WTC11 (cell line): ENCODE measurements around the gene EGFR. TPM values are rescaled to one million over a fixed set of nuclear protein-coding genes. Genes with fewer than 3 reads are reported as not detected.

Experiments
- ATAC-seq: fragments of 200-7000 bp; cut with Tn5 transposase; 2 replicates; pipeline ENCODE4 v1.10.0; 2021; ENCODE audit warnings: mild to moderate bottlenecking, moderate library complexity
- CTCF ChIA-PET: fragments of 300-600 bp; sonication (Branson Sonifier 250); formaldehyde crosslinking; loops from one replicate; lab custom pipeline; 2021; ENCODE audit warnings: antibody characterized with exemption; lab: Charles Lee
- POLR2A ChIA-PET: fragments of 350-600 bp; sonication (Branson Sonifier 250); formaldehyde crosslinking; loops from one replicate; lab custom pipeline; 2021; ENCODE audit warnings: antibody characterized with exemption; lab: Charles Lee
- DNase-seq: peaks from one replicate; pipeline ENCODE4 v3.0.0; 2021; ENCODE audit warnings: low spot score
- H3K27ac Mint-ChIP-seq: 2 replicates; pipeline ENCODE4 v1.8.0; 2021; ENCODE audit warnings: mixed read lengths
- H3K27me3 Mint-ChIP-seq: 2 replicates; pipeline ENCODE4 v1.8.0; 2021; ENCODE audit warnings: low read depth, mild to moderate bottlenecking, moderate library complexity, mixed read lengths
- H3K36me3 Mint-ChIP-seq: 2 replicates; pipeline ENCODE4 v1.8.0; 2021; ENCODE audit warnings: mixed read lengths
- H3K4me1 Mint-ChIP-seq: 2 replicates; pipeline ENCODE4 v1.8.0; 2022; ENCODE audit warnings: mixed read lengths
- H3K4me3 Mint-ChIP-seq: 2 replicates; pipeline ENCODE4 v1.8.0; 2021; ENCODE audit warnings: mild to moderate bottlenecking, moderate library complexity, mixed read lengths
- H3K9me3 Mint-ChIP-seq: 2 replicates; pipeline ENCODE4 v1.8.0; 2021; ENCODE audit warnings: mixed read lengths
- CREB1 ChIP-seq: sonication (generic); formaldehyde crosslinking; IDR thresholded peaks from 2 replicates; pipeline ENCODE4 v1.8.0; 2023; ENCODE audit warnings: mild to moderate bottlenecking, missing genetic modification reagents
- ELF4 ChIP-seq: sonication (generic); formaldehyde crosslinking; IDR thresholded peaks from 2 replicates; pipeline ENCODE4 v1.8.1; 2022; ENCODE audit warnings: low read depth, mild to moderate bottlenecking, moderate library complexity, missing genetic modification reagents
- IRF2 ChIP-seq: sonication (generic); formaldehyde crosslinking; IDR thresholded peaks from 2 replicates; pipeline ENCODE4 v1.8.0; 2022; ENCODE audit warnings: low read depth, missing genetic modification reagents, borderline replicate concordance
- NR2C2 ChIP-seq: sonication (generic); formaldehyde crosslinking; IDR thresholded peaks from 2 replicates; pipeline ENCODE4 v1.8.0; 2022; ENCODE audit warnings: mild to moderate bottlenecking, missing genetic modification reagents
- ZNF263 ChIP-seq: sonication (generic); formaldehyde crosslinking; IDR thresholded peaks from 2 replicates; pipeline ENCODE4 v1.8.1; 2022; ENCODE audit warnings: low read depth, mild to moderate bottlenecking, moderate library complexity, missing genetic modification reagents
- total RNA-seq: library from RNA; stranded (reverse); gene quantifications from 3 replicates; pipeline ENCODE4 v1.2.3, GENCODE V29; 2021
- TF ChIP-seq, protein P1 (sequence below): sonication (generic); formaldehyde crosslinking; IDR thresholded peaks from 2 replicates; pipeline ENCODE4 v1.8.1; 2022; ENCODE audit warnings: missing genetic modification reagents, borderline replicate concordance
- TF ChIP-seq, protein P2 (sequence below): fragments of 250-450 bp; sonication (Bioruptor Pico); conservative IDR thresholded peaks from 2 replicates; pipeline ENCODE4 v1.9.0; 2021; ENCODE audit warnings: mild to moderate bottlenecking
- TF ChIP-seq, protein P3 (sequence below): sonication (generic); formaldehyde crosslinking; IDR thresholded peaks from 2 replicates; pipeline ENCODE4 v1.8.0; 2023; ENCODE audit warnings: missing genetic modification reagents
- TF ChIP-seq, protein P4 (sequence below): sonication (generic); formaldehyde crosslinking; conservative IDR thresholded peaks from 2 replicates; pipeline ENCODE4 v1.8.1; 2023; ENCODE audit warnings: mild to moderate bottlenecking, low read depth, missing genetic modification reagents, moderate library complexity
- TF ChIP-seq, protein P5 (sequence below): sonication (generic); formaldehyde crosslinking; IDR thresholded peaks from 2 replicates; pipeline ENCODE4 v1.8.0; 2023; ENCODE audit warnings: mild to moderate bottlenecking, missing genetic modification reagents
- TF ChIP-seq, protein P6 (sequence below): sonication (generic); formaldehyde crosslinking; IDR thresholded peaks from 2 replicates; pipeline ENCODE4 v1.8.1; 2023; ENCODE audit warnings: mild to moderate bottlenecking, missing genetic modification reagents
- TF ChIP-seq, protein P7 (sequence below): sonication (generic); formaldehyde crosslinking; IDR thresholded peaks from 2 replicates; pipeline ENCODE4 v1.8.0; 2022; ENCODE audit warnings: mild to moderate bottlenecking, missing genetic modification reagents
- TF ChIP-seq, protein P8 (sequence below): sonication (generic); formaldehyde crosslinking; IDR thresholded peaks from 2 replicates; pipeline ENCODE4 v1.8.0; 2022; ENCODE audit warnings: mild to moderate bottlenecking, missing genetic modification reagents

EGFR gene
- total RNA-seq, 1 experiment from 2014 or later: 5.9 TPM

DNA sequence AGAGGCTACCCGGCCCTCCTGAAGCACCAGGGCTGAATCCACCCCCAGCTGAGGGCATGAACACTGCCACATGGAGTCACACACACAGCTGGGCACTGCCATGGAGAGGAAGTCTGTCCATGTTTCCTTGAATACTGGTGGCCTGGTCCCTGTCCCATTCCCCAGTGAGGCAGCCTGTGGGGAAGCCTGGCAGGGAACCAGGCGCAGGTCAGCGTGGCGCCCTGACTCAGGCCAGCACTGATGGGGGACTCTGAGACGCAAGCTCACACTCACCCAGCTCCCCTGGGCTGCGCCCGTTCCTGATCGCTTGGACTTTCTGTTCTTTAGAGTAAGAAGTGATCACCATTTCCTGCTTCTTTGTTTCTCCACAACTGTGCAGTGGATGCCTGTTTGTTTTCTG is 128.3 kb downstream of the EGFR start:
- ATAC-seq (no peak), DNase-seq (no peak)
- no peak overlapping the region for H3K4me3 Mint-ChIP-seq
- no peak overlapping the region for H3K27ac Mint-ChIP-seq
- POLR2A ChIA-PET: interaction anchor here (0.6 to 0.7 kb wide), 2 partner anchors 276 to 904 kb away, joined by 3 to 5 read pairs; no protein-coding TSS in a partner anchor
- H3K36me3 Mint-ChIP-seq: no peaks in the 10 kb centered on the region
- peaks cover 3% of the 10 kb centered on the region; the same call in 1 of the 2 replicates for H3K4me1 Mint-ChIP-seq
- CTCF ChIA-PET: interaction anchor here (6.6 kb wide), 1 partner anchor 108 kb away, joined by 67 read pairs; no protein-coding TSS in a partner anchor
- peaks cover 5% of the 10 kb centered on the region for H3K9me3 Mint-ChIP-seq
- TF ChIP-seq, protein P1, sequence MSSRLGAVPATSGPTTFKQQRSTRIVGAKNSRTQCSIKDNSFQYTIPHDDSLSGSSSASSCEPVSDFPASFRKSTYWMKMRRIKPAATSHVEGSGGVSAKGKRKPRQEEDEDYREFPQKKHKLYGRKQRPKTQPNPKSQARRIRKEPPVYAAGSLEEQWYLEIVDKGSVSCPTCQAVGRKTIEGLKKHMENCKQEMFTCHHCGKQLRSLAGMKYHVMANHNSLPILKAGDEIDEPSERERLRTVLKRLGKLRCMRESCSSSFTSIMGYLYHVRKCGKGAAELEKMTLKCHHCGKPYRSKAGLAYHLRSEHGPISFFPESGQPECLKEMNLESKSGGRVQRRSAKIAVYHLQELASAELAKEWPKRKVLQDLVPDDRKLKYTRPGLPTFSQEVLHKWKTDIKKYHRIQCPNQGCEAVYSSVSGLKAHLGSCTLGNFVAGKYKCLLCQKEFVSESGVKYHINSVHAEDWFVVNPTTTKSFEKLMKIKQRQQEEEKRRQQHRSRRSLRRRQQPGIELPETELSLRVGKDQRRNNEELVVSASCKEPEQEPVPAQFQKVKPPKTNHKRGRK (CRISPR knock-in tag): no peak
- TF ChIP-seq ELF4 (CRISPR knock-in tag) (no peak), CREB1 (no peak)
- TF ChIP-seq, protein P2, sequence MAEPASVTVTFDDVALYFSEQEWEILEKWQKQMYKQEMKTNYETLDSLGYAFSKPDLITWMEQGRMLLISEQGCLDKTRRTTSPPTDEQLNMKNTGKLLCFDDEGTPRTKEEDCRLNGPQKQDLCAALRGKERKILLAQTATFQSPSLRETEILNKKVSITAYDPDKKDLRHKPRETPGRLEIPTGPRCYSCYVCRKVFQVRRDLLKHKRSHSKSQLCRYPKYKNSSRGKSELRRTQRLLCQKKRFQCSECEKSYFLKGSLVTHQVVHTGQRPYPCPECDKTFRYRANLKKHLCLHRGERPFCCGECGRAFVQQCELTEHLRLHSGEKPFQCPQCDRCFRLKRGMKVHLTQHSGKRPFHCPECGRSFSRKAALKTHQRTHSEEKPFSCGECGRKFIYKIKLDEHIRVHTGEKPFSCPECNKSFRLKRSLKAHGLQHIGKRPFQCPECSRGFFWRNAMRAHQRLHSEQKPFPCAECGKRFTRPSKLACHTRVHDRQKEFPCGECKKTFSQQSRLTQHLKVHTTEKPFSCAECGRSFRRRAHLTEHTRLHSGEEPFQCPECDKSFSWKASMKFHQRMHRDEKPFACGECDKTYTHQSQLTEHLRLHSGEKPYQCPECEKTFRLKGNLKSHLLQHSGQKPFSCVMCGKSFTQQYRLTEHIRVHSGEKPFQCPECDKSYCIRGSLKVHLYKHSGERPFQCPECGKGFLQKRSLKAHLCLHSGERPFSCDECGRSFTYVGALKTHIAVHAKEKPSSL (CRISPR knock-in tag): no peak
- no peaks in the 10 kb centered on the region for H3K27me3 Mint-ChIP-seq

DNA sequence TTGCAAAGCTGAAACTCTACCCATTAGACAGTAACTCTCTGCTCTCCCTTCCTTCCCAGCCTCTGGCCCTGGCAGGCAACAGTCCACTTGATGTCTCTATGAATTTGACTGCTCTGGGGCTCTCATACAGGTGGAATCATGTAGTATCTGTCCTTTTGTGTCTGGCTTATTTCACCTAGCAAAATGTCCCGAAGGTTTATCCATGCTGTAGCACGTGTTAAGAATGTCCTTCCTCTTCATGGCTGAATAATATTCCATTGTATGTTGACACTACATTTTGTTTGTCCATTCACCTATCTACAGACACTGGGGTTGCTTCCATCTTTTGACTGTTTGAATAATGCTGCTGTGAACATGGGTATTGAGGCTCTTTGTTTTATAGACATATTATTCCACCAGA is 128.9 kb downstream of the EGFR start:
- CTCF ChIA-PET: interaction anchor here (6.6 kb wide), 1 partner anchor 107 kb away, joined by 67 read pairs; no protein-coding TSS in a partner anchor
- Mint-ChIP-seq H3K9me3 (peaks cover 5% of the 10 kb centered on the region), H3K27me3 (no peaks in the 10 kb centered on the region), H3K27ac (no peak overlapping the region), H3K36me3 (no peaks in the 10 kb centered on the region), H3K4me3 (no peak overlapping the region), H3K4me1 (peaks cover 9% of the 10 kb centered on the region)
- ATAC-seq (no peak), DNase-seq (no peak)
- POLR2A ChIA-PET: interaction anchor here (0.6 to 0.7 kb wide), 2 partner anchors 277 to 903 kb away, joined by 3 to 5 read pairs; no protein-coding TSS in a partner anchor
- TF ChIP-seq, protein P2 (CRISPR knock-in tag): no peak
- TF ChIP-seq, protein P3, sequence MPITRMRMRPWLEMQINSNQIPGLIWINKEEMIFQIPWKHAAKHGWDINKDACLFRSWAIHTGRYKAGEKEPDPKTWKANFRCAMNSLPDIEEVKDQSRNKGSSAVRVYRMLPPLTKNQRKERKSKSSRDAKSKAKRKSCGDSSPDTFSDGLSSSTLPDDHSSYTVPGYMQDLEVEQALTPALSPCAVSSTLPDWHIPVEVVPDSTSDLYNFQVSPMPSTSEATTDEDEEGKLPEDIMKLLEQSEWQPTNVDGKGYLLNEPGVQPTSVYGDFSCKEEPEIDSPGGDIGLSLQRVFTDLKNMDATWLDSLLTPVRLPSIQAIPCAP (CRISPR knock-in tag): no peak
- TF ChIP-seq, protein P4, sequence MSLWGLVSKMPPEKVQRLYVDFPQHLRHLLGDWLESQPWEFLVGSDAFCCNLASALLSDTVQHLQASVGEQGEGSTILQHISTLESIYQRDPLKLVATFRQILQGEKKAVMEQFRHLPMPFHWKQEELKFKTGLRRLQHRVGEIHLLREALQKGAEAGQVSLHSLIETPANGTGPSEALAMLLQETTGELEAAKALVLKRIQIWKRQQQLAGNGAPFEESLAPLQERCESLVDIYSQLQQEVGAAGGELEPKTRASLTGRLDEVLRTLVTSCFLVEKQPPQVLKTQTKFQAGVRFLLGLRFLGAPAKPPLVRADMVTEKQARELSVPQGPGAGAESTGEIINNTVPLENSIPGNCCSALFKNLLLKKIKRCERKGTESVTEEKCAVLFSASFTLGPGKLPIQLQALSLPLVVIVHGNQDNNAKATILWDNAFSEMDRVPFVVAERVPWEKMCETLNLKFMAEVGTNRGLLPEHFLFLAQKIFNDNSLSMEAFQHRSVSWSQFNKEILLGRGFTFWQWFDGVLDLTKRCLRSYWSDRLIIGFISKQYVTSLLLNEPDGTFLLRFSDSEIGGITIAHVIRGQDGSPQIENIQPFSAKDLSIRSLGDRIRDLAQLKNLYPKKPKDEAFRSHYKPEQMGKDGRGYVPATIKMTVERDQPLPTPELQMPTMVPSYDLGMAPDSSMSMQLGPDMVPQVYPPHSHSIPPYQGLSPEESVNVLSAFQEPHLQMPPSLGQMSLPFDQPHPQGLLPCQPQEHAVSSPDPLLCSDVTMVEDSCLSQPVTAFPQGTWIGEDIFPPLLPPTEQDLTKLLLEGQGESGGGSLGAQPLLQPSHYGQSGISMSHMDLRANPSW (CRISPR knock-in tag): no peak
- TF ChIP-seq, protein P5, sequence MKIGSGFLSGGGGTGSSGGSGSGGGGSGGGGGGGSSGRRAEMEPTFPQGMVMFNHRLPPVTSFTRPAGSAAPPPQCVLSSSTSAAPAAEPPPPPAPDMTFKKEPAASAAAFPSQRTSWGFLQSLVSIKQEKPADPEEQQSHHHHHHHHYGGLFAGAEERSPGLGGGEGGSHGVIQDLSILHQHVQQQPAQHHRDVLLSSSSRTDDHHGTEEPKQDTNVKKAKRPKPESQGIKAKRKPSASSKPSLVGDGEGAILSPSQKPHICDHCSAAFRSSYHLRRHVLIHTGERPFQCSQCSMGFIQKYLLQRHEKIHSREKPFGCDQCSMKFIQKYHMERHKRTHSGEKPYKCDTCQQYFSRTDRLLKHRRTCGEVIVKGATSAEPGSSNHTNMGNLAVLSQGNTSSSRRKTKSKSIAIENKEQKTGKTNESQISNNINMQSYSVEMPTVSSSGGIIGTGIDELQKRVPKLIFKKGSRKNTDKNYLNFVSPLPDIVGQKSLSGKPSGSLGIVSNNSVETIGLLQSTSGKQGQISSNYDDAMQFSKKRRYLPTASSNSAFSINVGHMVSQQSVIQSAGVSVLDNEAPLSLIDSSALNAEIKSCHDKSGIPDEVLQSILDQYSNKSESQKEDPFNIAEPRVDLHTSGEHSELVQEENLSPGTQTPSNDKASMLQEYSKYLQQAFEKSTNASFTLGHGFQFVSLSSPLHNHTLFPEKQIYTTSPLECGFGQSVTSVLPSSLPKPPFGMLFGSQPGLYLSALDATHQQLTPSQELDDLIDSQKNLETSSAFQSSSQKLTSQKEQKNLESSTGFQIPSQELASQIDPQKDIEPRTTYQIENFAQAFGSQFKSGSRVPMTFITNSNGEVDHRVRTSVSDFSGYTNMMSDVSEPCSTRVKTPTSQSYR (CRISPR knock-in tag): no peak
- TF ChIP-seq IRF2 (no peak), ZNF263 (CRISPR knock-in tag) (no peak), NR2C2 (CRISPR knock-in tag) (no peak)
- TF ChIP-seq, protein P6, sequence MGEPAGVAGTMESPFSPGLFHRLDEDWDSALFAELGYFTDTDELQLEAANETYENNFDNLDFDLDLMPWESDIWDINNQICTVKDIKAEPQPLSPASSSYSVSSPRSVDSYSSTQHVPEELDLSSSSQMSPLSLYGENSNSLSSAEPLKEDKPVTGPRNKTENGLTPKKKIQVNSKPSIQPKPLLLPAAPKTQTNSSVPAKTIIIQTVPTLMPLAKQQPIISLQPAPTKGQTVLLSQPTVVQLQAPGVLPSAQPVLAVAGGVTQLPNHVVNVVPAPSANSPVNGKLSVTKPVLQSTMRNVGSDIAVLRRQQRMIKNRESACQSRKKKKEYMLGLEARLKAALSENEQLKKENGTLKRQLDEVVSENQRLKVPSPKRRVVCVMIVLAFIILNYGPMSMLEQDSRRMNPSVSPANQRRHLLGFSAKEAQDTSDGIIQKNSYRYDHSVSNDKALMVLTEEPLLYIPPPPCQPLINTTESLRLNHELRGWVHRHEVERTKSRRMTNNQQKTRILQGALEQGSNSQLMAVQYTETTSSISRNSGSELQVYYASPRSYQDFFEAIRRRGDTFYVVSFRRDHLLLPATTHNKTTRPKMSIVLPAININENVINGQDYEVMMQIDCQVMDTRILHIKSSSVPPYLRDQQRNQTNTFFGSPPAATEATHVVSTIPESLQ: no peak
- TF ChIP-seq, protein P7, sequence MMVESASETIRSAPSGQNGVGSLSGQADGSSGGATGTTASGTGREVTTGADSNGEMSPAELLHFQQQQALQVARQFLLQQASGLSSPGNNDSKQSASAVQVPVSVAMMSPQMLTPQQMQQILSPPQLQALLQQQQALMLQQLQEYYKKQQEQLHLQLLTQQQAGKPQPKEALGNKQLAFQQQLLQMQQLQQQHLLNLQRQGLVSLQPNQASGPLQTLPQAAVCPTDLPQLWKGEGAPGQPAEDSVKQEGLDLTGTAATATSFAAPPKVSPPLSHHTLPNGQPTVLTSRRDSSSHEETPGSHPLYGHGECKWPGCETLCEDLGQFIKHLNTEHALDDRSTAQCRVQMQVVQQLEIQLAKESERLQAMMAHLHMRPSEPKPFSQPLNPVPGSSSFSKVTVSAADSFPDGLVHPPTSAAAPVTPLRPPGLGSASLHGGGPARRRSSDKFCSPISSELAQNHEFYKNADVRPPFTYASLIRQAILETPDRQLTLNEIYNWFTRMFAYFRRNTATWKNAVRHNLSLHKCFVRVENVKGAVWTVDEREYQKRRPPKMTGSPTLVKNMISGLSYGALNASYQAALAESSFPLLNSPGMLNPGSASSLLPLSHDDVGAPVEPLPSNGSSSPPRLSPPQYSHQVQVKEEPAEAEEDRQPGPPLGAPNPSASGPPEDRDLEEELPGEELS (CRISPR knock-in tag): no peak
- TF ChIP-seq, protein P8, sequence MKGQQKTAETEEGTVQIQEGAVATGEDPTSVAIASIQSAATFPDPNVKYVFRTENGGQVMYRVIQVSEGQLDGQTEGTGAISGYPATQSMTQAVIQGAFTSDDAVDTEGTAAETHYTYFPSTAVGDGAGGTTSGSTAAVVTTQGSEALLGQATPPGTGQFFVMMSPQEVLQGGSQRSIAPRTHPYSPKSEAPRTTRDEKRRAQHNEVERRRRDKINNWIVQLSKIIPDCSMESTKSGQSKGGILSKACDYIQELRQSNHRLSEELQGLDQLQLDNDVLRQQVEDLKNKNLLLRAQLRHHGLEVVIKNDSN (CRISPR knock-in tag): no peak
